Mucosa of stomach (tissue), 1 donor: ENCODE data around the gene KCNQ1.

Experiments
- H3K27me3 ChIP-seq: one replicate; pipeline ENCODE4 v1.7.0; 2013; ENCODE audit warnings: mild to moderate bottlenecking, low read length; ENCODE audit not compliant: control insufficient read depth, insufficient read depth
- H3K36me3 ChIP-seq: one replicate; pipeline ENCODE4 v1.7.0; 2013; ENCODE audit warnings: low read length; ENCODE audit not compliant: control insufficient read depth, insufficient read depth
- H3K4me1 ChIP-seq: one replicate; pipeline ENCODE4 v1.7.0; 2013; ENCODE audit warnings: mild to moderate bottlenecking, low read length; ENCODE audit not compliant: control insufficient read depth, insufficient read depth
- H3K4me3 ChIP-seq: one replicate; pipeline ENCODE4 v1.7.0; 2013; ENCODE audit warnings: low read length
- H3K9ac ChIP-seq: one replicate; pipeline ENCODE4 v1.7.0; 2013; ENCODE audit warnings: mild to moderate bottlenecking, low read length, moderate library complexity
- H3K9me3 ChIP-seq: one replicate; pipeline ENCODE4 v1.7.0; 2013; ENCODE audit warnings: mild to moderate bottlenecking, low read length, moderate library complexity; ENCODE audit not compliant: control insufficient read depth
- donor health status: Pancreatic carcinoma.

KCNQ1 gene

GRCh38 chr11:2790568-2790921 lies 345.7 kb downstream of the KCNQ1 start:
- H3K9ac ChIP-seq = no peak overlapping the region
- H3K9me3 ChIP-seq = no peaks in the 10 kb centered on the region
- H3K4me3 ChIP-seq = no peak overlapping the region
- H3K4me1 ChIP-seq = peaks cover 29% of the 10 kb centered on the region
- no peaks in the 10 kb centered on the region for H3K27me3 ChIP-seq
- no peaks in the 10 kb centered on the region for H3K36me3 ChIP-seq

DNA sequence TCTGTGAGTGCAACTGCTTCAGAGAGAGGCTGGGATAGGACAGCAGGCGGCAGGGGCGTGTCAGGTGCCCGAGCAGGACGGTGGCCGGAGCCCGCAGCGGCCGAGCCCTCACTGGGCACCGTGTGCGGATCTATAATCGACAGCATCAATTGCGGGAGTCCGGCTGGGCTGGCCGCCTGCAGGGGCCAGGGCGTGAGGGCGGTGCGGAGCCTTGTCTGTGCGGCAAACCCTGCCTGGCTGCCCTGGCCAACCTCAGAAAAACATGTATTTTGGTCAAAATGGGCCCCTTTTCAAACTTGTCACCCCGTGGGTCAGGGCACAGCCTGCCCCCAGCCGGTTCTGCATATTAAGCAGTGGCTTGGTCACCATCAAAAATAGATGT lies 346.3 kb downstream of the KCNQ1 start:
- H3K27me3 ChIP-seq = no peaks in the 10 kb centered on the region
- H3K4me1 ChIP-seq = peaks cover 29% of the 10 kb centered on the region
- H3K4me3 ChIP-seq = no peak overlapping the region
- no peaks in the 10 kb centered on the region for H3K36me3 ChIP-seq
- H3K9ac ChIP-seq = peak overlapping the region; percentile 73
- H3K9me3 ChIP-seq = no peaks in the 10 kb centered on the region

DNA sequence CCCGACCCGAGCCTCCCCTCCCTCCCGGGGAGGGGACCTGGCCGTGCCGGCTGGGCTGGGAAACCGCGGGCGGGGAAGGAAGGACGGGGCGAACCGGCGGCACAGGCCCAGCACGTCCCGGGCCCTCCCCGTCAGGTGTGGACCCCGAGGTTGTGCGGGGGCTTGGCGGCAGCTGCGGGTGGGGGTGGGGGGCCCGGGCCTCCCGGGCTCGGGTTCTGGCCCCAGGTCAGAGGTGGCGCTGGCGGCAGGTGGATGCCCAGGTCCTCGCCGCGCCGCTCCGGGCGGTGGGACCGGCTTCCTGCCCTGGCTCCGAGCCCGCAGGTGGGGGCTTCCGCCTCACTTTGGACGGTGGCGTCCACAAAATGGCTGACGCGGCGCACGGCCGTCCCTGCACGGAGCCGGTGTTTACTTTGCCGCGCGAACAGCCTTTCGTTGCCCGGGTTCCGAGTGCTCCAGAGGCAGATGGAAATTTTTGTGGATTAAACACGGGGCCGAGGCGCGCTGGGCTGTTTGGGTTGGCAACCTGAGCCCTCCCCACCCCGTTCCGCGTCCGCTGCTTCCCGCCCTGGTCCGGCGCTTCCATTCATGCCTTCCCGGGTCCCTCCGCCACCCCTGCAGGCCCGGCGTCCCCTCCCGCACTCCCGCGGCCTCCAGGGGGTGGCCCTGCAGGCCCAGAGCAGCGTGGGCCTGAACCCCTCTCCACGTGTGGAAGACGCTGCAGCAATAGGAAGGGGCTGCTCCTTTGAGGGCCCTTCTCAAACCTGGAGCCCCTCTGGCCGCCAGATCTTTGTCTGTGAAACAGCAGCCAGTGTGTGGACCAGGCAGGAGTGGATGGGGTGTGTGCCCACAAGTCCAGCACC lies 346.9 kb downstream of the KCNQ1 start:
- no peaks in the 10 kb centered on the region for H3K27me3 ChIP-seq
- H3K9ac ChIP-seq = peak overlapping the region; percentile 73
- H3K4me3 ChIP-seq = peak overlapping the region; percentile 31
- no peaks in the 10 kb centered on the region for H3K9me3 ChIP-seq
- no peaks in the 10 kb centered on the region for H3K36me3 ChIP-seq
- peaks cover 29% of the 10 kb centered on the region for H3K4me1 ChIP-seq

DNA sequence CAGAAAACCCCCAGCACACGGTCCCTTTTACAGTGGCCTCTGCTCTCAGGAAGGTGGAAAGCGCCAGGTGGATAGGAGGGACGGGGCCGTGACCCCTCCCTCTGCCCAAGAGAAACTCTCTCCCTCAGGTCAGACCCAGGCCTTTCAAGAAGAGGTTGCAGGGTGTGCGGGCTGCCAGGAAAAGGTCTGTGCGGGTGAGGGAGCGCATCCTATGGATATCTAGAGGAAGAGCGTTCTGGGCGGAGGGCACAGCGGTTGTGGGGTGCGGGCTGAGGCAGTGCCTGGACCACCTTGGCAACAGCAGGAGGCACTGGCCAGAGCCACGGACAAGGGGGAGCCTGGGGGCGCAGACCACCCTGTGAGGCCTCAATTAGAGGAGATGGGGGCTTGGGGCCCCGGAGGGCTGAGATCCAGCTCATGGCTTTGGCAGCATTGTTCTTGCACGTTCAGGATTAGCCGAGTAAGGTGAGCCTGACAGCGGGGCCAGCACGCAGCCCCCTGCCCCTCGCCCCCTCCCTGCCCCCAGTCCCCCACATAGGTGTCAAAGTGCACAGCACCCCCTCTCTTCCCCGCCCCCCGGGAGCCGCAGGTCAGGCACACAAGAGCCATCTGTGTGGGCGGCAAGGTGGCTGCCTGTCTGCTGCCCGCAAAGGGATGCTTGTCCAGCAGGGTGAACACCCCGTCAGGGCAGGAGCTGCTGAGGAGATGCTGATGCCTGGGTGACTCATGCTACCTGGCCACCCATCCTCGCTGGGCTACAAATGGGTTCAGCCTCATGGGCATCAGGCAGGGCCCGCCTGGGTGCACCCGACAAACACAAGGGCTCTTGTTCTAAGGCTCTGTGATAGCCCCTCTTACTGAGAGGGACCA lies 347.8 kb downstream of the KCNQ1 start:
- no peaks in the 10 kb centered on the region for H3K27me3 ChIP-seq
- peak overlapping the region; percentile 73 for H3K9ac ChIP-seq
- H3K36me3 ChIP-seq = no peaks in the 10 kb centered on the region
- H3K4me3 ChIP-seq = no peak overlapping the region
- no peaks in the 10 kb centered on the region for H3K9me3 ChIP-seq
- peaks cover 29% of the 10 kb centered on the region for H3K4me1 ChIP-seq

GRCh38 chr11:2793701-2794045 lies 348.9 kb downstream of the KCNQ1 start:
- Histone ChIP-seq H3K27me3 (no peaks in the 10 kb centered on the region), H3K4me3 (no peak overlapping the region), H3K36me3 (no peaks in the 10 kb centered on the region), H3K9me3 (no peaks in the 10 kb centered on the region), H3K9ac (no peak overlapping the region), H3K4me1 (peaks cover 23% of the 10 kb centered on the region)

- Histone ChIP-seq H3K27me3 (no peaks in the 10 kb centered on the region), H3K9ac (no peak overlapping the region)
These were observed 349.5 kb downstream of the KCNQ1 start for GRCh38 chr11:2794046-2794967.

GRCh38 chr11:2794968-2795322 lies 350.1 kb downstream of the KCNQ1 start:
- Histone ChIP-seq H3K27me3 (no peaks in the 10 kb centered on the region), H3K4me3 (no peak overlapping the region), H3K4me1 (peaks cover 20% of the 10 kb centered on the region), H3K9ac (no peak overlapping the region), H3K36me3 (no peaks in the 10 kb centered on the region), H3K9me3 (no peaks in the 10 kb centered on the region)

More at GRCh38 chr11:2794046-2794967, 349.5 kb downstream of the KCNQ1 start:
- Histone ChIP-seq H3K4me3 (no peak overlapping the region), H3K4me1 (peaks cover 17% of the 10 kb centered on the region), H3K9me3 (no peaks in the 10 kb centered on the region), H3K36me3 (no peaks in the 10 kb centered on the region)

GRCh38 chr11:2795491-2795991 lies 350.7 kb downstream of the KCNQ1 start:
- Histone ChIP-seq H3K27me3 (no peaks in the 10 kb centered on the region), H3K9ac (no peak overlapping the region), H3K9me3 (no peaks in the 10 kb centered on the region), H3K36me3 (no peaks in the 10 kb centered on the region), H3K4me1 (peaks cover 26% of the 10 kb centered on the region), H3K4me3 (no peak overlapping the region)

DNA sequence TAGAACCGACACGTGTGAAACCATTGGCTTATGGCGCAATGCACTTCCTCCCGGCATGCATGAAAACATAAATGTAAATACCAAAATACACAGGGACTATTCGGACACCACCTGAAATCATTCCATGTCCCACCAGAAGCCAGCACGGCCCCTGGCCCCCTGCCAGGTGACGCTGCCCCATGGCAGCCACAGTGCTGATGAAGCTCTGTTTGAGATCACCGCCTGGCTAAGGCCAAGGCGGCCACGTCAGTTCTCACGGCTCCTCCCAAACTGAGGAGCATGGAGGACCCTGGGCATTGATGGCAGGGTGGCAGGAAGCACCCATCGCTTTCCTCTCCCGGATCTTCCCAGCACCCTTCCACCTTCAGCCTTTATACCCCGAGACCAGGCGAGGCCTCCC lies 351.3 kb downstream of the KCNQ1 start:
- no peak overlapping the region for H3K4me3 ChIP-seq
- no peaks in the 10 kb centered on the region for H3K36me3 ChIP-seq
- H3K4me1 ChIP-seq = peaks cover 27% of the 10 kb centered on the region
- no peak overlapping the region for H3K9ac ChIP-seq
- no peaks in the 10 kb centered on the region for H3K9me3 ChIP-seq
- H3K27me3 ChIP-seq = no peaks in the 10 kb centered on the region

GRCh38 chr11:2796508-2797113 lies 351.8 kb downstream of the KCNQ1 start:
- Histone ChIP-seq H3K27me3 (no peaks in the 10 kb centered on the region), H3K4me3 (no peak overlapping the region), H3K9me3 (no peaks in the 10 kb centered on the region), H3K4me1 (peaks cover 23% of the 10 kb centered on the region), H3K9ac (no peak overlapping the region), H3K36me3 (no peaks in the 10 kb centered on the region)

DNA sequence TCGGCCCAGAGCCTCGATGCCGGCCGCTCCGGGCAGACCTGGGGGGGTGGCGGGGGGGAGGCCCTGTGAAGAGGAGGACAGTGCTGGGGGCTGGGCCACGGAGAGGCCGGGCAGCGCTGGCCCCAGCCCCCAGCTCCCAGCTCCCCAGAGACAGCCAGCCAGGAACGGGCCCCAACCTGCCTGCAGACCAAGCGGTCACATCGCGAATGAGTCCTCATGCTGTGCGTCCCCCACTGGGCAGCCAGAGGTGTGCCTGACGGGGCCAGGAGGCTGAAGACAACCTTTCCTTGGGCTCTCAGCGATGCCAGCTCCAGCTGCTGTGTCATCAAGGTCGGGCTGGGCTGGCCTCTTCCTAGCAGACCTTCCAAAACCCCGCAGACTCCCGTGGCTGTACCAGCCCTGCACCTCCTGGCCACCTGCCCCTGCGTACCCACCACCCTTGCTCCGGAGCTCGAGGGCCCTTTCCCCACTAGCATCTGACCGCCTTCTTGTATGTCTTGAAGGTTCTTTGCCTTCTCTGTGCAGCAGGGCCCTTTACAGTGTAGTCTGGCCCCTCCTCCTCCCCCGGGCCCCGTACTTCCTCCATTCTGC lies 352.4 kb downstream of the KCNQ1 start:
- no peaks in the 10 kb centered on the region for H3K36me3 ChIP-seq
- peaks cover 17% of the 10 kb centered on the region for H3K4me1 ChIP-seq
- H3K27me3 ChIP-seq = no peaks in the 10 kb centered on the region
- no peak overlapping the region for H3K9ac ChIP-seq
- H3K9me3 ChIP-seq = no peaks in the 10 kb centered on the region
- H3K4me3 ChIP-seq = no peak overlapping the region
